OCI-LY1 (cell line): ENCODE data around the gene SLC2A9.

Experiments used
- H2AFZ ChIP-seq: fragments of 200-600 bp; sonication (generic), shearing (Covaris generic); 2 replicates; pipeline ENCODE4 v1.6.0; 2014; ENCODE audit warnings: antibody characterized with exemption, mild to moderate bottlenecking, low read length
- H3F3A ChIP-seq: fragments of 200-600 bp; sonication (generic), shearing (Covaris generic); 2 replicates; pipeline ENCODE4 v1.6.0; 2014; ENCODE audit warnings: mild to moderate bottlenecking, antibody characterized with exemption, low read length, moderate library complexity; ENCODE audit not compliant: insufficient read depth
- H3K27ac ChIP-seq: fragments of 200-600 bp; sonication (generic); 2 replicates; pipeline ENCODE4 v1.5.1; 2014; ENCODE audit warnings: low read length, mixed run types, mild to moderate bottlenecking, low read depth; ENCODE audit not compliant: poor library complexity, severe bottlenecking
- H3K27me3 ChIP-seq: fragments of 200-600 bp; sonication (generic); 2 replicates; pipeline ENCODE4 v1.6.0; 2014; ENCODE audit warnings: antibody characterized with exemption, mild to moderate bottlenecking, low read length, moderate library complexity; ENCODE audit not compliant: insufficient read depth
- H3K36me3 ChIP-seq: fragments of 200-600 bp; sonication (generic); 2 replicates; pipeline ENCODE4 v1.6.1; 2014; ENCODE audit warnings: mild to moderate bottlenecking, antibody characterized with exemption, low read length, moderate library complexity, mixed read lengths; ENCODE audit not compliant: insufficient read depth
- H3K4me1 ChIP-seq: fragments of 200-600 bp; sonication (generic); 2 replicates; pipeline ENCODE4 v1.5.1; 2014; ENCODE audit warnings: mild to moderate bottlenecking, low read length, moderate library complexity; ENCODE audit not compliant: insufficient read depth, severe bottlenecking
- H3K4me2 ChIP-seq: fragments of 200-600 bp; sonication (generic), shearing (Covaris generic); 2 replicates; pipeline ENCODE4 v1.6.1; 2014; ENCODE audit warnings: low read length
- H3K4me3 ChIP-seq: fragments of 200-600 bp; sonication (generic); 2 replicates; pipeline ENCODE4 v1.5.1; 2014; ENCODE audit warnings: low read length, low read depth, mild to moderate bottlenecking, mixed read lengths; ENCODE audit not compliant: poor library complexity, severe bottlenecking
- H3K79me2 ChIP-seq: fragments of 200-600 bp; shearing (Covaris generic); 2 replicates; pipeline ENCODE4 v1.6.1; 2016; ENCODE audit warnings: mixed run types, low read length, mixed read lengths; ENCODE audit not compliant: insufficient read depth
- H3K9ac ChIP-seq: fragments of 200-600 bp; sonication (generic), shearing (Covaris generic); 2 replicates; pipeline ENCODE4 v1.6.1; 2014; ENCODE audit warnings: mild to moderate bottlenecking, low read length, mixed read lengths
- H3K9me2 ChIP-seq: fragments of 200-600 bp; sonication (generic), shearing (Covaris generic); 2 replicates; pipeline ENCODE4 v1.6.1; 2014; ENCODE audit warnings: low read depth, mild to moderate bottlenecking, low read length, mixed read lengths
- H3K9me3 ChIP-seq: fragments of 200-600 bp; shearing (Covaris generic); 2 replicates; pipeline ENCODE4 v1.6.1; 2014; ENCODE audit warnings: low read length, mixed read lengths
- H4K20me1 ChIP-seq: fragments of 200-600 bp; sonication (generic), shearing (Covaris generic); 2 replicates; pipeline ENCODE4 v1.6.0; 2016; ENCODE audit warnings: mild to moderate bottlenecking, low read length; ENCODE audit not compliant: insufficient read depth
- CTCF ChIP-seq: fragments of 200-600 bp; sonication (generic), shearing (Covaris generic); IDR thresholded peaks from 2 replicates; pipeline ENCODE4 v1.5.1; 2017; ENCODE audit warnings: mild to moderate bottlenecking, antibody characterized with exemption, low read length, moderate library complexity, mixed read lengths
- EZH2 ChIP-seq: fragments of 200-600 bp; sonication (generic), shearing (Covaris generic); IDR thresholded peaks from 2 replicates; pipeline ENCODE4 v1.8.0; 2017; ENCODE audit warnings: borderline replicate concordance, mixed run types, mild to moderate bottlenecking, antibody characterized with exemption, low read length, moderate library complexity, mixed read lengths

Gene SLC2A9

DNA sequence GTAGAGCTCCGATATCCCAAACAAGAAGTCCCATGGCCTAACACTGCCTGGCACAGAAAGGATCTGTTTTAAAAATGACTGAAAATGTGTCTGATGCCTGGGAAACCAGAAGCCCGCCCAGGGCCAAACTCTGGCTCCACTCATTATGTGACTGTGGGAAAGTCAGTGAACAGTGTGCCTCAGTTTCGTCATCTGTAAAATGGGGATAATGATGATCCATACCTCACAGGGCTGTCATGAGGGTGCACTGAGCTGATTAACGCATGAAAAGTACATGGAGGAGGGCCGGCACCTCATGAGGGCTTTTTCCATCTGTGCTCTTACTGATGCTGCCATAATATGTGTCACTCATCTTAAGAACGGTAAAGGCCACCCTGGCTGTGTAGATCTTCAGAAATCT lies 5.1 kb downstream of the SLC2A9 start:
- no peaks in the 10 kb centered on the region for H4K20me1 ChIP-seq
- H3K27ac ChIP-seq = no peak overlapping the region
- no peaks in the 10 kb centered on the region for H3K36me3 ChIP-seq
- H3K9me2 ChIP-seq = no peaks in the 10 kb centered on the region
- no peaks in the 10 kb centered on the region for H3K79me2 ChIP-seq
- no peak overlapping the region for H3K4me2 ChIP-seq
- no peaks in the 10 kb centered on the region for H3K9me3 ChIP-seq
- no peaks in the 10 kb centered on the region for H3F3A ChIP-seq
- H3K4me1 ChIP-seq = peaks cover 6% of the 10 kb centered on the region
- TF ChIP-seq CTCF (no peak), EZH2 (no peak)
- H3K4me3 ChIP-seq = no peak overlapping the region
- no peak overlapping the region for H2AFZ ChIP-seq
- no peaks in the 10 kb centered on the region for H3K27me3 ChIP-seq
- H3K9ac ChIP-seq = no peak overlapping the region

GRCh38 chr4:10015140-10015753 lies 6.0 kb downstream of the SLC2A9 start:
- peak; percentile 57 for TF ChIP-seq CTCF
- TF ChIP-seq EZH2 = no peak
- H4K20me1 ChIP-seq = no peaks in the 10 kb centered on the region
- H3K4me3 ChIP-seq = no peak overlapping the region
- H3K9ac ChIP-seq = no peak overlapping the region
- H3K27me3 ChIP-seq = no peaks in the 10 kb centered on the region
- no peaks in the 10 kb centered on the region for H3K9me2 ChIP-seq
- H2AFZ ChIP-seq = no peak overlapping the region
- no peak overlapping the region for H3K4me2 ChIP-seq
- H3F3A ChIP-seq = no peaks in the 10 kb centered on the region
- H3K27ac ChIP-seq = no peak overlapping the region
- peaks cover 6% of the 10 kb centered on the region for H3K4me1 ChIP-seq
- no peaks in the 10 kb centered on the region for H3K9me3 ChIP-seq
- H3K36me3 ChIP-seq = no peaks in the 10 kb centered on the region
- no peaks in the 10 kb centered on the region for H3K79me2 ChIP-seq

DNA sequence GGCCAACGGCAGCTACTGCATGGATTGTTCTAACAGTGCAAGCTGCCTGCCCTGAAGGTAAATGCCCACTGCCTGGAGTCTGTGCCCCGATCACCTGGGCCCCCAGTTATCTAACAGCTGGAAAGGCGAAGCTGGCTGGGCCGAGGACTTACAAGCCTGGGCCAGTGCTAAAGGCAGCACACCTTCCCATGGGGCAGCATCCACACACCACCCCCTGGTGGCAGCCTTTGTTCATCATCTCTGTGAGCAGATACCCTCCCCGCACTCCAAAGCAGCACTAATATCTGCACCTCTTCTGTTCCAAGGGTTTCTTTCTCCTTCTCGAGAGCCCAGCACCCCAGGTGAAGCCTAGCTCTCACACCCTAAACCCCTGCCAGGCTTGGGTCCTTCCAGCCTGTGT lies 7.6 kb downstream of the SLC2A9 start:
- TF ChIP-seq EZH2 = no peak
- peak; percentile 52 for TF ChIP-seq CTCF
- Histone ChIP-seq H3K27ac (no peak overlapping the region), H4K20me1 (no peaks in the 10 kb centered on the region)

More for the DNA sequence above, 7.6 kb downstream of the SLC2A9 start:
- Histone ChIP-seq H3K9ac (no peak overlapping the region), H3K36me3 (no peaks in the 10 kb centered on the region), H3K4me1 (no peaks in the 10 kb centered on the region), H2AFZ (no peak overlapping the region), H3K4me3 (no peak overlapping the region), H3K9me3 (no peaks in the 10 kb centered on the region), H3F3A (no peaks in the 10 kb centered on the region), H3K9me2 (no peaks in the 10 kb centered on the region), H3K27me3 (no peaks in the 10 kb centered on the region), H3K4me2 (no peak overlapping the region), H3K79me2 (no peaks in the 10 kb centered on the region)
